Naive thymus-derived CD8-positive, alpha-beta T cell (primary cell): ENCODE data around the gene EDEM1. TPM values are rescaled to one million over a fixed set of nuclear protein-coding genes. Genes with fewer than 3 reads are reported as not detected.
A peak's percentile ranks its signal among the peaks of the same experiment; 100 is the strongest.
"Not testable (repeated sequence)": the region's sequence is repeated elsewhere in the genome, so short reads cannot be mapped to it uniquely, and the experiment has no call there.

Experiments used
- ATAC-seq, 2 donors: fragments of 150-1000 bp; cut with Tn5 transposase in 1 of 2; sonication (Bioruptor Pico), chemical (Tn5 transposase) in 1 of 2; 1 replicate in 1 of 2; 2 replicates in 1 of 2; pipeline ENCODE4 v1.10.0; 2021; ENCODE audit warnings: mild to moderate bottlenecking in 2 of 2, moderate library complexity in 2 of 2
- POLR2A ChIA-PET: fragments of 350-600 bp; sonication (Branson Sonifier 250); formaldehyde crosslinking; loops from one replicate; lab custom pipeline; 2021; ENCODE audit warnings: antibody characterized with exemption; lab: Charles Lee
- DNase-seq, 10 donors: peaks; one replicate each; pipeline versions ENCODE4 v3.0.0 to v3.0.0-alpha.2; 2020 to 2022
- H3K27ac Mint-ChIP-seq, 10 donors: one replicate each; pipeline ENCODE4 v1.8.0; 2020 to 2022; ENCODE audit warnings: mild to moderate bottlenecking in 10 of 10, mixed read lengths in 10 of 10, moderate library complexity in 4 of 10, inconsistent platforms in 1 of 10
- H3K27me3 Mint-ChIP-seq, 5 donors: one replicate each; pipeline ENCODE4 v1.8.0; 2021 to 2022; ENCODE audit warnings: mixed read lengths in 5 of 5
- H3K36me3 Mint-ChIP-seq, 3 donors: one replicate each; pipeline ENCODE4 v1.8.0; 2020 to 2022; ENCODE audit warnings: mixed read lengths in 3 of 3, mild to moderate bottlenecking in 2 of 3, inconsistent platforms in 1 of 3
- H3K4me1 Mint-ChIP-seq, 4 donors: one replicate each; pipeline ENCODE4 v1.8.0; 2021 to 2022; ENCODE audit warnings: mixed read lengths in 4 of 4
- H3K4me3 Mint-ChIP-seq, 10 donors: one replicate each; pipeline ENCODE4 v1.8.0; 2020 to 2022; ENCODE audit warnings: mild to moderate bottlenecking in 10 of 10, mixed read lengths in 10 of 10, moderate library complexity in 6 of 10, inconsistent platforms in 1 of 10
- H3K9me3 Mint-ChIP-seq, 9 donors: one replicate each; pipeline ENCODE4 v1.8.0; 2020 to 2022; ENCODE audit warnings: mixed read lengths in 9 of 9, mild to moderate bottlenecking in 3 of 9, inconsistent platforms in 1 of 9, moderate library complexity in 1 of 9
- polyA plus RNA-seq, 3 donors: library from polyadenylated mRNA; unstranded; fragments of 300-500 nt; fragmentation: Illumina TruSeq; gene quantifications; one replicate each; pipeline ENCODE4 v1.2.3, GENCODE V29; 2021
- total RNA-seq, 8 experiments: library from RNA in 2 of 8; stranded (reverse) in 2 of 8; gene quantifications; one replicate each; pipeline ENCODE4 v1.2.3 and lab custom pipeline; 2021 to 2026

Gene EDEM1
- total and polyA plus RNA-seq, 5 experiments from 2014 or later: 25.5 to 109 (median 31.0) TPM

DNA sequence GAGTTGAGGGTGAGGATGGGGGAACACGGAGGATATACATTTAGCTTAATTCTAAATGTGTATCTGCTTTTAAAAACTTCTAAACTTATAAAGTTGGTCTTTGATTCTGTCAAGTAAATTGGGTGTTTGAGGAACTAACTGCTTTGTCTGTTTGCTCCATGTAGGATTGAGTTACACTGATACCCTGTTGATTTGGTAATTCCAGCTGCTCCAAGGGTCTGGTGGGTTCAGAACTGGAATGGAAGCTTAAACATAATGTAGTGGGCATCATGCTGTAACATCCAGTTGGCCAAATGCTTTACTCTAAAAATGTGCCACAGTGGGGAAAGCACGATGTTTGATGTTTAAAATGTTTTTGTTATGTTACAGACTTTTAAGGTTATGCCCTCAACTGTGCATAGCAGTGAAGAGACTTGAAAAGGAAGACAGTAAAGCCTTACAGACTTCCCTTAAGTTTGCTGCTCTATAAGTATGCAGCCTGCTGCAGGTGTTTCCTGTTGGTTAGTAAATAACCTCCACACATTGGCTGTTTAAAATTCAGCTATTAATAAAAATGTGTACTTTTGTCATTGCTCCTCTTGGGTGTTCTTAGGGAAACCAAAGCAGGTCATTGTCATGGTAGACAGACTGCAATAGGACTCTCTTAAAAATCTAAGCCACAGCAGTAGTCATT is 5.9 kb upstream of the EDEM1 start:
- Mint-ChIP-seq H3K4me3 (peak overlapping the region in 1 of 10 donors; percentile 43), H3K9me3 (no peaks in the 10 kb centered on the region), H3K4me1 (peaks cover 5 to 64% (median 10%) of the 10 kb centered on the region in 4 donors), H3K36me3 (peaks cover 3 to 47% (median 5%) of the 10 kb centered on the region in 3 donors), H3K27ac (peak overlapping the region in 8 of 10 donors; percentile 3 to 82 (median 66)), H3K27me3 (no peaks in the 10 kb centered on the region)
- DNase-seq (no peak), ATAC-seq (peak in 1 of 2 donors; percentile 42)
- POLR2A ChIA-PET: interaction anchor here (0.6 kb wide), 2 partner anchors 24 to 739 kb away, joined by 3 read pairs; no protein-coding TSS in a partner anchor

DNA sequence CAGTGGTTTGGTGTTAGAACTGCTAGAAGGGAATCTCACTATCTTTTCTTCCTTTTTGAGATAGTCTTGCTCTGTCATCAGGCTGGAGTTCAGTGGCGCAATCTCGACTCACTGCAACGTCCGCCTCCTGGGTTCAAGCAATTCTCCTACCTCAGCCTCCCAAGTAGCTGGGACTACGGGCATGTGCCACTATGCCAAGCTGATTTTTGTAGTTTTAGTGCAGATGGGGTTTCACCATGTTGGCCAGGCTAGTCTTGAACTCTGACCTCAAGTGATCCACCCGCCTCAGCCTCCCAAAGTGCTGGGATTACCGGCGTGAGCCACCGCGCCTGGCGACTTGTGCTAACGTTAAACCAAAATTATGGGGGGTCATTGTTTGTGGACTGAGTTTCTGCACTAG is 3.8 kb upstream of the EDEM1 start:
- peak overlapping the region in 4 of 10 donors; percentile 13 to 90 (median 52) for H3K27ac Mint-ChIP-seq

DNA sequence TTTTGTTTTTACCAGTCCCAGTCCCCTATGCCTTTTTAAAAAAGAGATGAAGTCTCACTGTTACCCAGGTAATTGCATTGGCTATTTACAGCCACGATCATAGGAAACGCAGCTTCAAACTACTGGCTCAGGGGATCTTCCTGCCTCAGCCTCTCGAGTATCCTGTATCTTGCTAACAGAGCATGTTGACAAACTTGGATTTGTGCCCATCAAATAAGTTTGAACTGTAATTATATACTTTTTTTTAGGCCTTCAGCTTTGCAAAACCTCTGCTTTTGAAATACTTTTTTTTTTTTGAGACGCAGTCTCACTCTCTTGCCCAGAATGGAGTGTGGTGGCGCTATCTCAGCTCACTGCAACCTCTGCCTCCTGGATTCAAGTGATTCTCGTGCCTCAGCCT is 3.0 kb upstream of the EDEM1 start:
- Mint-ChIP-seq H3K9me3 (no peaks in the 10 kb centered on the region), H3K27me3 (no peaks in the 10 kb centered on the region), H3K27ac (peak overlapping the region in 4 of 10 donors; percentile 19 to 90 (median 58)), H3K36me3 (peaks cover 0 to 21% (median 0%) of the 10 kb centered on the region in 3 donors), H3K4me3 (no peak overlapping the region), H3K4me1 (peaks cover 11 to 61% (median 24%) of the 10 kb centered on the region in 4 donors)
- DNase-seq (no peak), ATAC-seq (no peak)
- POLR2A ChIA-PET: no interaction called here

More for the DNA sequence above, 3.8 kb upstream of the EDEM1 start:
- peaks cover under 1 to 29% (median 1%) of the 10 kb centered on the region in 3 donors for H3K36me3 Mint-ChIP-seq
- DNase-seq, POLR2A ChIA-PET, H3K27me3 Mint-ChIP-seq, ATAC-seq, H3K9me3 Mint-ChIP-seq, H3K4me3 Mint-ChIP-seq: not testable (repeated sequence)
- H3K4me1 Mint-ChIP-seq: peaks cover 10 to 59% (median 19%) of the 10 kb centered on the region in 4 donors

DNA sequence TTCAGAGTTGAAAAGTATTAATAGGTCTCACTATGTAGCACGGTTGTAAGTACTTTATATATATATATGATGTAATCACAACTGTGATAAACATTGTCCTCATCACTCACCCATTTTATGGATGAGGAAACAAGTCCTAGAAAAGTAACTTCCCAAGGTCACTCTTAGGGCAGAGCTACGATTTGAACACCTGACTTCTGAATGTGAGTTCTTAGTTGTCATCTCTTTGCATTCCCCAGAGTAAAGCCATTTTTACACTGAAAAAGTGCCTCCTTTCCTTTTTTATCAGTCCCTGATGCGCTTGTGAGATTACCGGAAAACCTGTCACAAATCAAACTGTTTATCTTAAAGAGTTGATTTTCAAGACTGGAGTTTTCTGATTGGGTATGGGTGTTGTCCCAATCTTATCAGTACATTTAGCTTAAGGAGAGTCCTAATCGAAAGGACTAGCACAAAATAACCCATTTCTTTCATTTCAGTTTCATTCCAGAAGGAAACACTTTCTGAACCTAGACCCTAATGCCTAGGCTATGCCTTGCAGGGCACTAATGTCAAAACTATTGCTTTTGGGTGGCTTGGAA is 2.3 kb upstream of the EDEM1 start:
- no peak overlapping the region for H3K4me3 Mint-ChIP-seq
- ATAC-seq: no peak

DNA sequence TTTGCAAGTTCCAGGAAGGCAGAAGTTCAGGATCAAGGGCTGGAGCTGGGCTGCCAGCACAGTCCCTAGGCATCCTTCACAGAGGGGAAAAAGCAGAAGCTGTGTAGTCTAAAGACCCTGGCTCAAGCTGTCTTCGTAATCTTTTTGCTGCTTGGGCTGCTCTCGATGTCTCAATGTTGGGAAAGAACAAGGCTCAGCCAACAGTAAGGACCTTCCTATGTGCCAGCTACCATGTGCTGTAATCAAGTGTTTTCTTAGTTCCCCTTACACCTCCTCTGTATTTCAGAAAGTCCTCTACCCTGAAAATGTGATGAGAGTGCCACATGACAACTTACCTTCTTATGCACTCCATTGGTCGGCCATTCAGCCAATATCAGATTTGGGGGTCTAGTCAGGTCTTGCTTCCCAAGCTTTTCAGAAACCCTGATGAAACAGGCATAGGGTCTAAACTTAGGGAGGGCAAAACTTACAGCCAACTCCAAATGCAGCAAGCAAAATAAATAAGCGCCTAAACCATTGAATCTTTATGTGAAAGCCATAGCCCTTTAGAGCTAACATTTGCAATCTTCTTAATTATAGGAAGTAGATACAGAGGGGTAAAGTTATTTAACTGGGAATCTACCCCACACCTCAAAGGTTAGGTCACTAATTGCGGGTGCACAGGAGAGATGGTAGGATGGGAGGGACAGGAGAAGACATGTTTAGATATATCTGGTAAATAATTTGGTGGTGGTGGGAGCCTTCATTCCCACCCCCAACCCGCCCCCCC is 1.2 kb upstream of the EDEM1 start:
- ATAC-seq (no peak), DNase-seq (no peak)
- Mint-ChIP-seq H3K4me3 (peak overlapping the region; percentile 19 to 98 (median 82)), H3K36me3 (peaks cover 0 to 7% (median 0%) of the 10 kb centered on the region in 3 donors), H3K4me1 (peaks cover 18 to 58% (median 35%) of the 10 kb centered on the region in 4 donors), H3K9me3 (no peaks in the 10 kb centered on the region), H3K27ac (peak overlapping the region in 9 of 10 donors; percentile 69 to 95 (median 90)), H3K27me3 (no peaks in the 10 kb centered on the region)
- POLR2A ChIA-PET: interaction anchor here (1.5 to 5.1 kb wide), 2 partner anchors 8 to 11 kb away, joined by 3 to 116 read pairs; no protein-coding TSS in a partner anchor

More for the DNA sequence above, 2.3 kb upstream of the EDEM1 start:
- Mint-ChIP-seq H3K36me3 (peaks cover 0 to 16% (median 0%) of the 10 kb centered on the region in 3 donors), H3K27ac (peak overlapping the region in 5 of 10 donors; percentile 15 to 91 (median 68)), H3K4me1 (peaks cover 15 to 62% (median 31%) of the 10 kb centered on the region in 4 donors), H3K27me3 (no peaks in the 10 kb centered on the region), H3K9me3 (no peaks in the 10 kb centered on the region)
- POLR2A ChIA-PET: interaction anchor here (1.5 to 5.1 kb wide), 2 partner anchors 9 to 12 kb away, joined by 3 to 116 read pairs; no protein-coding TSS in a partner anchor
- no peak for DNase-seq

DNA sequence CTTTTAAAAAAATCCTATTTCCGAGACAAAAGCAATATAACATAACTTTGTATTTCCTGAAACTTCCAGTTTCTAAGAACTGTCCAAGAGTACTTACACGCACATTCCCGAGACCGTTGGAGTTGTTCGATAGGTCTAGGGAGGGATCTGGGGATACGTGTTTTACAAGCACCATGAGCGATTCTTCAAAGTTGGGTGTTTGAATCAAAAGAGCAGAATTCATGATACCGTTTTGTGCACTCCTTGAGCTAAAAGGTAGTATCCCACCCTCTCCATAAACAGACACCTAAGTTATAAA is 700 bp upstream of the EDEM1 start:
- DNase-seq (no peak), ATAC-seq (peak in 1 of 2 donors; percentile 5)
- Mint-ChIP-seq H3K27ac (peak overlapping the region; percentile 45 to 95 (median 91)), H3K36me3 (peaks cover 0 to 2% (median 0%) of the 10 kb centered on the region in 3 donors), H3K4me3 (peak overlapping the region; percentile 82 to 98 (median 92)), H3K4me1 (peaks cover 21 to 58% (median 40%) of the 10 kb centered on the region in 4 donors), H3K9me3 (no peaks in the 10 kb centered on the region), H3K27me3 (no peaks in the 10 kb centered on the region)
- POLR2A ChIA-PET: interaction anchor here (1.1 to 5.1 kb wide), 3 partner anchors 10 to 32 kb away, joined by 4 to 116 read pairs (median 6); no protein-coding TSS in a partner anchor

DNA sequence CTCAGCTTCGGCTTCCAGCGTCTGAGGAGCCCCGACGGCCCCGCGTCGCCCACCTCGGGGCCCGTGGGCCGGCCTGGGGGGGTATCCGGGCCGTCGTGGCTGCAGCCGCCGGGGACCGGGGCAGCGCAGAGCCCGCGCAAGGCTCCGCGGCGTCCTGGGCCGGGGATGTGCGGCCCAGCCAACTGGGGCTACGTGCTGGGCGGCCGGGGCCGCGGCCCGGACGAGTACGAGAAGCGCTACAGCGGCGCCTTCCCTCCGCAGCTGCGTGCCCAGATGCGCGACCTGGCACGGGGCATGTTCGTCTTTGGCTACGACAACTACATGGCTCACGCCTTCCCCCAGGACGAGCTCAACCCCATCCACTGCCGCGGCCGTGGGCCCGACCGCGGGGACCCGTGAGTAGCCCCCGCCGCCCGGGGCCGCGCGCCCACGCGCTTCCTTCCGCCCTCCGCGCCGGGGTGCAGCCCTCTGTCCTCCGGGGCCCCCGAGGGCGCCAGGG is 462 bp downstream of the EDEM1 start:
- Mint-ChIP-seq H3K27me3 (no peaks in the 10 kb centered on the region), H3K27ac (peak overlapping the region; percentile 90 to 100 (median 99)), H3K4me1 (peaks cover 31 to 63% (median 52%) of the 10 kb centered on the region in 4 donors), H3K36me3 (peaks cover 0 to 5% (median 0%) of the 10 kb centered on the region in 3 donors), H3K4me3 (peak overlapping the region; percentile 91 to 100 (median 98)), H3K9me3 (no peaks in the 10 kb centered on the region)
- peak; percentile 29 to 33 for ATAC-seq
- DNase-seq: peak; percentile 32 to 75 (median 53)
- POLR2A ChIA-PET: interaction anchor here (0.6 to 5.1 kb wide), 13 partner anchors 9 to 695 kb away, joined by 3 to 116 read pairs (median 4); partner anchors contain the start of genes ARL8B and ITPR1

DNA sequence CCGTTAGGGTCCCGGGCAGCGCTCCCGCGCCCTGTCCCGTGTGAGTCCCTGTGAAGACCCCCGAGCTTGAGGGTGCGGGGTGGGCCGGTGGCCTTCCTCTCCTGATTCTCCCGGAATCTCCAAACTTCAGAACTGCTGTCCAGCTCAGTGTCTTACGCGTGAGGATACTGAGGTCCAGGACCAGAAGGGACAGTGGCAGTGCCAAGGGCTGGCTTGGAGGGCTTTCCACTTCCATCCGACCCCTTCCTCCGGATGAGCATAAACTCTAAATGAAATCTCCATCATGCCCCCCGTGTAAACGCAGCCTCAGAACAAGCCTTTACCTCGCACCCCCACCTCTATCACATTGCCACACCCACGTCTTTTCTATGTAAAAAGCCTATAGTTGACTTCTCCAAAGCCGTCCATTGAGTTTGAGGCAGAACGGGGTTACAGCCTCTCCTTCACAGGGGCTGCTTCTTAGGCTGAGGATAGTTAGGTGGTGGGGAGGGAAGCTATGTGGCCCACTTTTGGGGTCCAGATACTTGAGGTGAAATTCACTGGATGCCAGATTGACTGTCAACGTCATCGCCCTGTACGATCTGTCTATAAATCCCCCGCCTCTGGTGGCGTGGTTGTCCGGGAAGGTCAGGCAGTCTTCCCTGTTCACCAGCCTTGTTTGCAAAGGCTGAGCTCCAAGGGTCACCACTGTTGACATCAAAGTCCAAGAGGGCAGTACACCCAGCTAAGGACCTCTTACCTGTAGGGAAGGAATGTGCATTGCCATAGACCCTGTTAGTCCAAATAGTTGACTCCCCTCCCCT is 1.1 kb downstream of the EDEM1 start:
- peak; percentile 35 to 50 for ATAC-seq
- no peaks in the 10 kb centered on the region for H3K9me3 Mint-ChIP-seq
- H3K4me1 Mint-ChIP-seq: peaks cover 32 to 65% (median 56%) of the 10 kb centered on the region in 4 donors
- H3K27ac Mint-ChIP-seq: peak overlapping the region; percentile 95 to 100 (median 99)
- POLR2A ChIA-PET: interaction anchor here (0.7 to 5.1 kb wide), 13 partner anchors 9 to 1994 kb away, joined by 3 to 116 read pairs (median 4); partner anchors contain the start of genes ARL8B and ITPR1
- H3K27me3 Mint-ChIP-seq: no peaks in the 10 kb centered on the region
- DNase-seq: peak; percentile 18 to 80 (median 58)
- H3K4me3 Mint-ChIP-seq: peak overlapping the region; percentile 91 to 100 (median 98)
- peaks cover 0 to 8% (median under 1%) of the 10 kb centered on the region in 3 donors for H3K36me3 Mint-ChIP-seq

DNA sequence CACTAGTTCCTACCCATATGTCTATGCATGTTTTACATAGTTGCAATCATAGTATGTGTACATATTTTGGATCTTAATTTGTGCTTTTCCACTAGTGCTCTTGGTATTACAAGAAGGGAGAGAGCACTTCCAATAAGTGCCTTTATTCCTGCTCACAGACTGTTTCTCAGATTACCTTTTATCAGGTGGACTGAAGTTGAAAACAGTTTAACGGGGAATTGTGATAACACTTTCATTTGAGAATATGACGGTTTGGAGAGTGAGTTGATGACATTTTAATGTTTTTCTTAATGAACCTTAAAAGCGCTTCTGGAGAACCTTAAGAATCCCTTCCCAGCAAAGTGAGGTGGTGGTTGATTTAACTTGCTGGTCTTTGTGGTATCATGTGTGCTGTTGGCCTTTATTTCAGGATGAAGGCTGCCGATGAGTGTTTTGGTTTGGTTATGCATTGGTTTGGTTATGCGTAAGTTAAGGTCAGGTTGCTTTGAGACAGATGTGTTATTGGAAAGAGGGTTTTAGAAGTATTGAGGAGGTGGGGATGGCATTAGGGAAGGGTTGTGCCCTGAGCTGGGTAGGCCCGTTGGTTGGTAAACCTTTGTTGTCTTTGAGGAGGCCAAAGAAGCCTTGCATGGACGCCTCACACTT is 2.8 kb downstream of the EDEM1 start:
- no peaks in the 10 kb centered on the region for H3K9me3 Mint-ChIP-seq
- DNase-seq: no peak
- peak overlapping the region; percentile 84 to 100 (median 98) for H3K4me3 Mint-ChIP-seq
- POLR2A ChIA-PET: interaction anchor here (5.1 kb wide), 1 partner anchor 7 kb away, joined by 116 read pairs; no protein-coding TSS in a partner anchor
- H3K4me1 Mint-ChIP-seq: peaks cover 46 to 76% (median 73%) of the 10 kb centered on the region in 4 donors
- no peaks in the 10 kb centered on the region for H3K27me3 Mint-ChIP-seq
- H3K36me3 Mint-ChIP-seq: peaks cover 0 to 18% (median 4%) of the 10 kb centered on the region in 3 donors
- peak overlapping the region; percentile 57 to 99 (median 90) for H3K27ac Mint-ChIP-seq
- no peak for ATAC-seq

DNA sequence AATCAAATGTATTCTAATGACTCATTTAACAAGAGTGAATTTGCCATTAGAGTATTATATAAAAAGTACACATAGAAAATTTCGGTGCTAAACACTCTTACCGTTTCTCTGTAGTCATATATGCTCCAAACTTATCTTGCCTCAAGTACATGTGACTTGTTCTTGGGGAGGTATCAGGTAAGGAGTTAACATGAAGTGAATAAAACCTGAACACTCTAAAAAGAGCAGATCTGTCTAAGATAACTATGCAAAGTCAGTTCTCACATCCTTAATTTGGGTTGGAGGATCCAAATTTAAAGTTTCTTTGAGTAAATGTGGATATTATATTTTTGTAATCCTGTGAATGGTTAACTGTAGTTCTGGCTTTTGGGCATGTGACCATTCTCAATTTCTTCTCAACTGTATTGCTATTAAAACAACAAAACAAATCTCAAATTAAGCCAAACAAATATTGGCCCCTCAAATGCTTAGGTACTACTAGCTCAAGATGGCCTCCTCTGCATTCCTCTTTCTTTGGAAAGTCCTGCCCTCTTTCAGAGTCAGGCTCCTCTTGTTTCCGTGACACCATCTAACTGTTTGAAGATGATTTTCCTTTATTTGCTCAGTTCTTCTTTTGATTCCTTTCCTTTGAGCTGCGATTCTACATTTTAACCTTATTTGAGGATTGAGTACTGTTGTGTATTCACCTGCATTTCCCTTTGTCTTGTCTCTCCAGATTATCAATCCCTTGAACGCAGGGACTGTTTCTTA is 4.2 kb downstream of the EDEM1 start:
- ATAC-seq (no peak), DNase-seq (no peak)
- Mint-ChIP-seq H3K27ac (peak overlapping the region; percentile 58 to 99 (median 87)), H3K36me3 (peaks cover 0 to 21% (median 9%) of the 10 kb centered on the region in 3 donors), H3K4me1 (peaks cover 45 to 81% (median 78%) of the 10 kb centered on the region in 4 donors), H3K4me3 (peak overlapping the region; percentile 19 to 74 (median 60)), H3K9me3 (peaks cover 0 to 2% (median 0%) of the 10 kb centered on the region in 9 donors), H3K27me3 (no peaks in the 10 kb centered on the region)
- POLR2A ChIA-PET: no interaction called here
